Parathyroid adenoma (tissue), 2 donors: Measurements from ENCODE around the gene FAM47E.
"Not testable (repeated sequence)": the region's sequence is repeated elsewhere in the genome, so short reads cannot be mapped to it uniquely, and the experiment has no call there.

Source experiments
- H2AFZ ChIP-seq: fragments of 300-600 bp; sonication (generic); one replicate; pipeline ENCODE4 v1.7.0; 2017; ENCODE audit warnings: antibody characterized with exemption, mild to moderate bottlenecking
- H3K27ac ChIP-seq: fragments of 300-600 bp; sonication (generic); one replicate; pipeline ENCODE4 v1.7.0; 2017
- H3K27me3 ChIP-seq: fragments of 300-600 bp; sonication (generic); one replicate; pipeline ENCODE4 v1.7.0; 2017; ENCODE audit warnings: low read length; ENCODE audit not compliant: control insufficient read depth, insufficient read depth
- H3K36me3 ChIP-seq: fragments of 300-600 bp; sonication (generic); one replicate; pipeline ENCODE4 v1.7.0; 2017; ENCODE audit warnings: low read length; ENCODE audit not compliant: control insufficient read depth, insufficient read depth
- H3K4me1 ChIP-seq: fragments of 300-600 bp; sonication (generic); one replicate; pipeline ENCODE4 v1.7.0; 2017; ENCODE audit warnings: control low read depth
- H3K4me2 ChIP-seq: fragments of 300-600 bp; sonication (generic); one replicate; pipeline ENCODE4 v1.7.0; 2017; ENCODE audit warnings: low read length
- H3K4me3 ChIP-seq: fragments of 300-600 bp; sonication (generic); one replicate; pipeline ENCODE4 v1.7.0; 2017; ENCODE audit warnings: low read depth, low read length
- H3K79me2 ChIP-seq: fragments of 300-600 bp; sonication (generic); one replicate; pipeline ENCODE4 v1.7.0; 2017; ENCODE audit warnings: control low read depth
- H3K9ac ChIP-seq: fragments of 300-600 bp; sonication (generic); one replicate; pipeline ENCODE4 v1.7.0; 2017; ENCODE audit warnings: mild to moderate bottlenecking
- H3K9me3 ChIP-seq: fragments of 300-600 bp; sonication (generic); one replicate; pipeline ENCODE4 v1.7.0; 2017; ENCODE audit warnings: low read length; ENCODE audit not compliant: control insufficient read depth
- TF ChIP-seq, protein P1 (sequence below): fragments of 300-600 bp; sonication (generic); IDR thresholded peaks from one replicate; pipeline ENCODE4 v1.7.0; 2017; ENCODE audit warnings: antibody characterized with exemption, mild to moderate bottlenecking
- donor health status: primary hyperparathyroidism.

Gene FAM47E

DNA sequence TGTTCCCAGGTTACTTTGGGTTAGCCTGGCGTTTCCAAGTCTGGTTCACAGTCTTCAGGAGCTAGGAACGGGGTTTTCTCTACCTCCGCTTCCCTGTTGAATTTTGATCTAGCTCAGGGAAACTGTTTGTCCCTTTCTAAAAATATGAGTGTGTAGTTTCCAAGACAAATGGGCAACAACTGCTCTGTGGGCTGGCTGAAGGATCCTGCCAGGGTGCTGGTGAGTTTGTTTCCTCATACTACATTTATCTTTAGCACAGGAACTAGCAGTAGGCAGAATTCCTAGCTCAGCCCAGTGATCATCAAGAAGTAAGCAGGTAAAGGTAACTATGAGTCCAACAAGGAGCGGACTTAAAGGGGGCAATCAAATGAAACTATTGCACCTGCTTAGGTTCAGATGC is 13.3 kb upstream of the FAM47E start:
- Histone ChIP-seq H3K9ac (no peak overlapping the region), H2AFZ (no peak overlapping the region), H3K4me2 (no peak overlapping the region), H3K9me3 (no peaks in the 10 kb centered on the region), H3K27me3 (no peaks in the 10 kb centered on the region), H3K79me2 (no peaks in the 10 kb centered on the region), H3K4me3 (no peak overlapping the region), H3K27ac (no peak overlapping the region), H3K4me1 (no peaks in the 10 kb centered on the region), H3K36me3 (no peaks in the 10 kb centered on the region)
- TF ChIP-seq, protein P1, sequence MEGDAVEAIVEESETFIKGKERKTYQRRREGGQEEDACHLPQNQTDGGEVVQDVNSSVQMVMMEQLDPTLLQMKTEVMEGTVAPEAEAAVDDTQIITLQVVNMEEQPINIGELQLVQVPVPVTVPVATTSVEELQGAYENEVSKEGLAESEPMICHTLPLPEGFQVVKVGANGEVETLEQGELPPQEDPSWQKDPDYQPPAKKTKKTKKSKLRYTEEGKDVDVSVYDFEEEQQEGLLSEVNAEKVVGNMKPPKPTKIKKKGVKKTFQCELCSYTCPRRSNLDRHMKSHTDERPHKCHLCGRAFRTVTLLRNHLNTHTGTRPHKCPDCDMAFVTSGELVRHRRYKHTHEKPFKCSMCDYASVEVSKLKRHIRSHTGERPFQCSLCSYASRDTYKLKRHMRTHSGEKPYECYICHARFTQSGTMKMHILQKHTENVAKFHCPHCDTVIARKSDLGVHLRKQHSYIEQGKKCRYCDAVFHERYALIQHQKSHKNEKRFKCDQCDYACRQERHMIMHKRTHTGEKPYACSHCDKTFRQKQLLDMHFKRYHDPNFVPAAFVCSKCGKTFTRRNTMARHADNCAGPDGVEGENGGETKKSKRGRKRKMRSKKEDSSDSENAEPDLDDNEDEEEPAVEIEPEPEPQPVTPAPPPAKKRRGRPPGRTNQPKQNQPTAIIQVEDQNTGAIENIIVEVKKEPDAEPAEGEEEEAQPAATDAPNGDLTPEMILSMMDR = no peak

DNA sequence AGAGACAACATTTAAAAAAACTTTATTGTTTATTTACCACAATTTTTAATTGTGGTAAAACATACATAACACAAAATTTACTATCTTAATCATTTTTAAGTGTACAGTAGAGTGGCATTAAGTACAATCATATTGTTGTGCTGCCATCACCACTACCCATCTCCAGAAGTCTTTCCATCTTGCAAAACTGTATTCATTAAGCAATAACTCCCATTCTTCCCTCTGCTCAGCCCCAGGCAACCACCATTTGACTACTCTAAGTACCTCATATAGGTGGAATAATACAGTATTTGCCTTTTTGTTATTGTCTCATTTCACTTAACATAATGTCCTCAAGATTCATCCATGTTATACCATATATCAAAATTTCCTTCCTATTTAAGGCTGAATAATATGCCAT is 12.8 kb upstream of the FAM47E start:
- TF ChIP-seq, protein P1 = no peak
- Histone ChIP-seq H3K79me2 (no peaks in the 10 kb centered on the region), H3K9ac (no peak overlapping the region), H3K4me2 (no peak overlapping the region), H3K4me3 (no peak overlapping the region), H3K27ac (no peak overlapping the region), H3K27me3 (no peaks in the 10 kb centered on the region), H3K4me1 (no peaks in the 10 kb centered on the region), H2AFZ (no peak overlapping the region), H3K9me3 (no peaks in the 10 kb centered on the region), H3K36me3 (no peaks in the 10 kb centered on the region)

DNA sequence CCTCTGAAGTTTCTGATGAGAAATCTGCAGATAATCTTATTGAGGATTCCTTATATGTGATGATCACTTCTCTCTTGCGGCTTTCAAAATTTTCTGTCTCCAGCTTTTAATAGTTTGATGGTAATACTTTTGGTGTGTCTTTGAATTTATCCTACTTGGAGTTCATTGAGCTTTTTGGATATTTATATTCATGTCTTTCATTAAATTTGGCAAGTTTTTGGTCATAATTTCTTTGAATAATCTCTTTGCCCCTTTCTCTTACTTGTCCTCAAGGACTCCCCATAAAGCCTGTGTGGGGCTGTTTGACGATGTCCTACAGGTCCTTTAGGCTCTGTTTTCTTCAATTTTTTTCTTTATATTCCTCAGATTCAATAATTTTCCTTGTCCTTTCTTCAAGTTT is 11.3 kb upstream of the FAM47E start:
- TF ChIP-seq, protein P1 = no peak
- no peaks in the 10 kb centered on the region for H3K27me3 ChIP-seq

DNA sequence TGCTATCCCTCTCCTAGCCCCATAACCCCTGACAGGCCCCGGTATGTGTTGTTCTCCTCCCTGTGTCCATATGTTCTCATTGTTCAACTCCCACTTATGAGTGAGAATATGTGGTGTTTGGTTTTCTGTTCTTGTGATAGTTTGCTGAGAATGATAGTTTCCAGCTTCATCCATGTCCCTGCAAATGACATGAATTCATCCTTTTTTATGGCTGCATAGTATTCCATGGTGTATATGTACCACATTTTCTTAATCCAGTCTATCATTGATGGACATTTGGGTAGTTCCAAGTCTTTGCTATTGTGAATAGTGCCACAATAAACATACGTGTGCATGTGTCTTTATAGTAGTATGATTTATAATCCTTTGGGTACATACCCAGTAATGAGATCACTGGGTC is 7.6 kb upstream of the FAM47E start:
- not testable (repeated sequence) for H3K4me3 ChIP-seq, H3K4me1 ChIP-seq

More for the DNA sequence above, 11.3 kb upstream of the FAM47E start:
- Histone ChIP-seq H3K4me3 (no peak overlapping the region), H3K4me1 (no peaks in the 10 kb centered on the region), H3K4me2 (no peak overlapping the region), H3K27ac (no peak overlapping the region), H3K9me3 (no peaks in the 10 kb centered on the region), H2AFZ (no peak overlapping the region), H3K9ac (no peak overlapping the region), H3K79me2 (no peaks in the 10 kb centered on the region), H3K36me3 (no peaks in the 10 kb centered on the region)

DNA sequence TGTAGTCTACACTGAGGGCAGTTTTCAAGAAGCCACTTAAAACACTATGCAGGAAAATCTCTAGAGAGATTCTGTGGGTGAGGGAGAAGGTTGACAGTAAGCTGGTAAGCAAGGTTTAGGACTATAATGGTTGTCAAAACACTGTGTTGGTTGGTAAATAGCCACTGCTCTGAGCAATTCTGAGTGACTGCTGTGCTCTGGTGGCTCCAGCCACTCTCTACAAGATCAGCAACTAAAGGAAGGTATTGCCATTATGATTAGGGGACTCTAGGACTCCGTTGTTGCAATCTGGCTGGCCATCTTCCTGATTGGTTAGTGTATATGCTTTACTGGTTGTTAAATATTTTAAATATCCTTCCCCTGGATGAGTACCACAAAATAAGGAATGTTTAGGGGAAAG is 5.5 kb upstream of the FAM47E start:
- H3K27ac ChIP-seq = no peak overlapping the region

More for the DNA sequence above, 7.6 kb upstream of the FAM47E start:
- H3K36me3 ChIP-seq, H3K9me3 ChIP-seq, H3K4me2 ChIP-seq, H3K27ac ChIP-seq, H3K9ac ChIP-seq, H3K79me2 ChIP-seq, H3K27me3 ChIP-seq, H2AFZ ChIP-seq: not testable (repeated sequence)

More for the DNA sequence above, 5.5 kb upstream of the FAM47E start:
- Histone ChIP-seq H3K9me3 (no peaks in the 10 kb centered on the region), H3K79me2 (no peaks in the 10 kb centered on the region), H3K4me2 (no peak overlapping the region), H3K27me3 (no peaks in the 10 kb centered on the region), H3K4me1 (peaks cover 3% of the 10 kb centered on the region), H2AFZ (no peak overlapping the region), H3K9ac (no peak overlapping the region), H3K36me3 (no peaks in the 10 kb centered on the region), H3K4me3 (no peak overlapping the region)
- TF ChIP-seq, protein P1 = no peak
